Measurements from ENCODE around the gene BCL2. TPM values are rescaled to one million over a fixed set of nuclear protein-coding genes. Genes with fewer than 3 reads are reported as not detected.

Gene BCL2
- total RNA-seq, 1 experiment from 2014 or later: 2.6 TPM

GRCh38 chr18:63331105-63331504 is 11.5 kb upstream of the BCL2 start:
- TF ChIP-seq ESRRA (CRISPR knock-in tag; IDR thresholded peaks at IDR 0.05; ENCODE audit: borderline replicate concordance): no peak
- no peak for TF ChIP-seq TCF7 (CRISPR knock-in tag; IDR thresholded peaks at IDR 0.05; ENCODE audit: low read depth)
- TF ChIP-seq NR3C1 (CRISPR knock-in tag; conservative IDR thresholded peaks at IDR 0.05; ENCODE audit: low read depth): no peak
- no peak for TF ChIP-seq FOXP4 (CRISPR knock-in tag; IDR thresholded peaks at IDR 0.05)
- TF ChIP-seq ZNF232 (CRISPR knock-in tag; IDR thresholded peaks at IDR 0.05): no peak
- TF ChIP-seq MYBL2 (CRISPR knock-in tag; IDR thresholded peaks at IDR 0.05): no peak
- TF ChIP-seq ZNF396 (CRISPR knock-in tag; IDR thresholded peaks at IDR 0.05; ENCODE audit: borderline replicate concordance): no peak
- TF ChIP-seq FOXP1 (CRISPR knock-in tag; IDR thresholded peaks at IDR 0.05; ENCODE audit: borderline replicate concordance): no peak
- TF ChIP-seq IRF2 (CRISPR knock-in tag; IDR thresholded peaks at IDR 0.05; ENCODE audit: borderline replicate concordance, low read depth): no peak
- no peak for TF ChIP-seq NFATC4 (CRISPR knock-in tag; IDR thresholded peaks at IDR 0.05)
- TF ChIP-seq ZNF263 (CRISPR knock-in tag; IDR thresholded peaks at IDR 0.05; ENCODE audit: low read depth): no peak
- TF ChIP-seq RORB (CRISPR knock-in tag; IDR thresholded peaks at IDR 0.05): no peak
- DNase-seq (ENCODE audit: low spot score) (no peak), ATAC-seq (no peak)
- no peak overlapping the region for H3K4me3 Mint-ChIP-seq
- H3K27ac Mint-ChIP-seq: no peak overlapping the region
- ChIA-PET CTCF (no interaction called here), POLR2A (no interaction called here)
- peaks cover 25% of the 10 kb centered on the region for H3K36me3 Mint-ChIP-seq
- H3K9me3 Mint-ChIP-seq: no peaks in the 10 kb centered on the region
- no peaks in the 10 kb centered on the region for H3K27me3 Mint-ChIP-seq (ENCODE audit: low read depth)
- H3K4me1 Mint-ChIP-seq: no peaks in the 10 kb centered on the region

- ChIA-PET CTCF (interaction anchor here (0.9 to 1.2 kb wide), 2 partner anchors 11 to 313 kb away, joined by 3 read pairs; no protein-coding TSS in a partner anchor), POLR2A (no interaction called here)
- no peaks in the 10 kb centered on the region for H3K27me3 Mint-ChIP-seq (ENCODE audit: low read depth)
- no peak overlapping the region for H3K27ac Mint-ChIP-seq
- TF ChIP-seq ZNF532 (CRISPR knock-in tag; IDR thresholded peaks at IDR 0.05; ENCODE audit: borderline replicate concordance) (no peak), IRF1 (CRISPR knock-in tag; IDR thresholded peaks at IDR 0.05) (no peak), ZNF219 (CRISPR knock-in tag; IDR thresholded peaks at IDR 0.05; ENCODE audit: borderline replicate concordance) (no peak), E2F4 (CRISPR knock-in tag; IDR thresholded peaks at IDR 0.05; ENCODE audit: borderline replicate concordance, low read depth) (no peak), RORB (CRISPR knock-in tag; IDR thresholded peaks at IDR 0.05) (no peak), ZMAT4 (CRISPR knock-in tag; IDR thresholded peaks at IDR 0.05) (no peak)
- H3K9me3 Mint-ChIP-seq: no peaks in the 10 kb centered on the region
- ATAC-seq (no peak), DNase-seq (ENCODE audit: low spot score) (no peak)
- H3K4me3 Mint-ChIP-seq: no peak overlapping the region
- peaks cover 18% of the 10 kb centered on the region for H3K36me3 Mint-ChIP-seq
- H3K4me1 Mint-ChIP-seq: no peaks in the 10 kb centered on the region
Observed at GRCh38 chr18:63329431-63330145, 10.0 kb upstream of the BCL2 start.
